Right lobe of liver (tissue), 6 donors: ENCODE results near the gene PTTG1. TPM values are rescaled to one million over a fixed set of nuclear protein-coding genes. Genes with fewer than 3 reads are reported as not detected.
A peak's percentile ranks its signal among the peaks of the same experiment; 100 is the strongest.

Source experiments
- ATAC-seq, 4 donors: fragments of 200-7000 bp; cut with Tn5 transposase; one replicate each; pipeline ENCODE4 v1.9.1; 2020; ENCODE audit warnings: mild to moderate bottlenecking in 4 of 4, moderate library complexity in 4 of 4
- DNase-seq, 3 donors: peaks; one replicate each; pipeline ENCODE4 v3.0.0-alpha.2; 2020
- H3K27ac ChIP-seq, 3 donors: fragments of 200-600 bp; one replicate each; pipeline ENCODE4 v1.8.0; 2022
- H3K27me3 ChIP-seq, 2 donors: fragments of 200-600 bp; one replicate each; pipeline ENCODE4 v1.8.0; 2022
- H3K36me3 ChIP-seq, 4 donors: fragments of 200-600 bp; sonication (generic) in 1 of 4; one replicate each; pipeline versions ENCODE4 v1.5.1 to v1.8.0; 2017 to 2022; ENCODE audit warnings: control low read depth in 1 of 4
- H3K4me1 ChIP-seq, 4 donors: fragments of 200-600 bp; sonication (generic) in 1 of 4; one replicate each; pipeline versions ENCODE4 v1.5.1 to v1.8.0; 2017 to 2022; ENCODE audit warnings: control low read depth in 1 of 4
- H3K4me3 ChIP-seq, 3 donors: fragments of 200-600 bp; one replicate each; pipeline ENCODE4 v1.8.0; 2022
- H3K9me3 ChIP-seq, 4 donors: fragments of 200-600 bp; sonication (generic) in 1 of 4; one replicate each; pipeline versions ENCODE4 v1.5.1 to v1.8.0; 2017 to 2022; ENCODE audit warnings: control low read depth in 1 of 4
- CTCF ChIP-seq, 4 donors: fragments of 200-600 bp in 3 of 4; fragments of 450-650 bp in 1 of 4; IDR thresholded peaks; one replicate each; pipeline versions ENCODE4 v1.5.1 to v1.8.0; 2016 to 2022; ENCODE audit warnings: antibody characterized with exemption in 4 of 4, mild to moderate bottlenecking in 2 of 4
- POLR2A ChIP-seq: fragments of 450-650 bp; IDR thresholded peaks from one replicate; pipeline ENCODE4 v1.6.1; 2017; ENCODE audit warnings: antibody characterized with exemption, mild to moderate bottlenecking
- WGBS: methylation state at CpG from one replicate; pipeline ENCODE4 v1.1.6; 2018; ENCODE audit warnings: low coverage, low lambda C conversion rate; ENCODE audit not compliant: insufficient coverage; ENCODE audit errors: missing lambda C conversion rate; 5-methylcytosine and 5-hydroxymethylcytosine counted together
- intact Hi-C, 2 donors: fragments of 100-400 bp; cut with DNase I; formaldehyde crosslinking; loops; one replicate each; pipeline versions ENCODE4 v1.11.2 to v1.14.1; 2022
- total RNA-seq, 6 experiments: library from RNA; depleted of rRNA in 2 of 6; stranded (reverse); fragments of >200 nt in 2 of 6; fragmentation: NEBNext Ultra II Directional in 3 of 6; extraction: Animal tissue kit (Norgen Biotek cat#: 25700) in 3 of 6; gene quantifications; one replicate each; pipeline versions ENCODE4 v1.1.0 to v1.2.4, GENCODE V29; 2016 to 2023
- donor health status: DM: no; HTN: yes; CAD: no.
- donor health status: DM: no; HTN: no; CAD: no.
- donor health status: DM: no; HTN: no; CAD: no.
- donor health status: DM: no; HTN: yes; CAD: no.
- donor health status: DM: no; HTN: yes; CAD: no.

The PTTG1 gene
- total RNA-seq, 6 experiments from 2014 or later = 0.51 to 5.9 (median 2.6) TPM

GRCh38 chr5:160466889-160467554, 45.4 kb downstream of the PTTG1 start:
- H3K9me3 ChIP-seq = no peaks in the 10 kb centered on the region

GRCh38 chr5:160467555-160468362, 46.1 kb downstream of the PTTG1 start:
- no peaks in the 10 kb centered on the region for H3K9me3 ChIP-seq
- WGBS = 14% methylated on average over 20 of the region's 29 CpGs
- no peaks in the 10 kb centered on the region for H3K36me3 ChIP-seq
- peaks cover 0 to 17% (median 7%) of the 10 kb centered on the region in 4 donors for H3K4me1 ChIP-seq
- H3K4me3 ChIP-seq = peak overlapping the region in 2 of 3 donors; percentile 10 to 35
- no peaks in the 10 kb centered on the region for H3K27me3 ChIP-seq
- DNase-seq (peak; percentile 72 to 86 (median 85)), ATAC-seq (peak; percentile 92 to 95 (median 93))
- no peak overlapping the region for H3K27ac ChIP-seq
- TF ChIP-seq POLR2A = no peak
- no peak for TF ChIP-seq CTCF (IDR thresholded peaks at IDR 0.05)
- intact Hi-C loops = no loop called here

More at GRCh38 chr5:160466889-160467554, 45.4 kb downstream of the PTTG1 start:
- H3K4me3 ChIP-seq = no peak overlapping the region
- no peak for DNase-seq
- H3K27me3 ChIP-seq = no peaks in the 10 kb centered on the region
- no peaks in the 10 kb centered on the region for H3K36me3 ChIP-seq
- TF ChIP-seq CTCF (IDR thresholded peaks at IDR 0.05) = no peak
- TF ChIP-seq POLR2A = no peak
- ATAC-seq = no peak
- whole genome bisulfite sequencing = 8% methylated on average over 9 of the region's 9 CpGs
- peaks cover 0 to 17% (median 7%) of the 10 kb centered on the region in 4 donors for H3K4me1 ChIP-seq
- H3K27ac ChIP-seq = no peak overlapping the region
- intact Hi-C loops = no loop called here

GRCh38 chr5:160468363-160468975, 46.8 kb downstream of the PTTG1 start:
- 49% methylated on average over 3 of the region's 3 CpGs for WGBS
- intact Hi-C loops = no loop called here
- no peaks in the 10 kb centered on the region for H3K27me3 ChIP-seq
- TF ChIP-seq CTCF (IDR thresholded peaks at IDR 0.05) = no peak
- TF ChIP-seq POLR2A = no peak
- no peaks in the 10 kb centered on the region for H3K9me3 ChIP-seq
- ATAC-seq = no peak
- no peak for DNase-seq
- peak overlapping the region in 2 of 3 donors; percentile 10 to 35 for H3K4me3 ChIP-seq
- no peaks in the 10 kb centered on the region for H3K36me3 ChIP-seq
- no peak overlapping the region for H3K27ac ChIP-seq
- H3K4me1 ChIP-seq = peaks cover 0 to 17% (median 7%) of the 10 kb centered on the region in 4 donors

GRCh38 chr5:160469156-160470144, 47.8 kb downstream of the PTTG1 start:
- Histone ChIP-seq H3K4me1 (peaks cover 0 to 17% (median 7%) of the 10 kb centered on the region in 4 donors), H3K27ac (no peak overlapping the region), H3K36me3 (no peaks in the 10 kb centered on the region), H3K4me3 (peak overlapping the region in 1 of 3 donors; percentile 3), H3K27me3 (no peaks in the 10 kb centered on the region), H3K9me3 (no peaks in the 10 kb centered on the region)
- ATAC-seq (no peak), DNase-seq (no peak)
- TF ChIP-seq CTCF (IDR thresholded peaks at IDR 0.05) (no peak), POLR2A (no peak)
- WGBS = 81% methylated on average over 17 of the region's 20 CpGs
- intact Hi-C loops = no loop called here
